EH (cell line): ENCODE data around the gene BCL3.
A peak's percentile ranks its signal among the peaks of the same experiment; 100 is the strongest.
"Not testable (repeated sequence)": the region's sequence is repeated elsewhere in the genome, so short reads cannot be mapped to it uniquely, and the experiment has no call there.

Experiments
- DNase-seq: peaks from one replicate; pipeline ENCODE4 v3.0.0-alpha.2; 2015; ENCODE audit warnings: low read depth

BCL3 gene

DNA sequence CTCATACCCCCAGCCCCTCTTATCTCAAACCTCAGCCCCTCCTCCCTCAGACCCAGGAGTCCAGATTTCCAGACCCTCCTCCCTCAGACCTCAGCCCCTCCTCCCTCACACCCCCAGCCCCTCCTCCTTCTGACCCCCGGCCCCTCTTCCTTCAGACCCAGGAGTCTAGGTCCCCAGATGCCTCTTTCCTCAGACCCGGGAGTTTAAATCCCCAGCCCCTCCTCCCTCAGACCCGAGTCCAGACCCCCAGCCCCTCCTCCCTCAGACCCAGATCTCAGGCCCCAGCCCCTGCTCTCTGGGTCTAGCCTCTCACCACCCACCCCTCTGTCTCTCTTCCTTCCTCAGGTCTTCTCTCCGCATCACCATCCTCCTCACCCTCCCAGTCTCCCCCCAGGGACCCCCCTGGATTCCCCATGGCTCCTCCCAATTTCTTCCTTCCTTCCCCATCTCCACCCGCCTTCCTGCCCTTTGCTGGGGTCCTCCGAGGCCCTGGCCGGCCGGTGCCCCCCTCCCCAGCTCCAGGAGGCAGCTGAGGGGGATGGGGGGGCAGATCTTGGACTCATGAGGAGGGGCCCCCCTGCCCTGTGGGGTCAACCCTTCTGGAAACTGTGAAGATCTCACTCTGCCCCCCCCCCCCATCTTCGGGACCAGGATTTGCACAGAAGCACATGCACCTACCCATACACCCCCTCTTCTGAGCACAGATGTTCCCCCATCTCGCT lies 10.7 kb downstream of the BCL3 start:
- DNase-seq, result no peak

DNA sequence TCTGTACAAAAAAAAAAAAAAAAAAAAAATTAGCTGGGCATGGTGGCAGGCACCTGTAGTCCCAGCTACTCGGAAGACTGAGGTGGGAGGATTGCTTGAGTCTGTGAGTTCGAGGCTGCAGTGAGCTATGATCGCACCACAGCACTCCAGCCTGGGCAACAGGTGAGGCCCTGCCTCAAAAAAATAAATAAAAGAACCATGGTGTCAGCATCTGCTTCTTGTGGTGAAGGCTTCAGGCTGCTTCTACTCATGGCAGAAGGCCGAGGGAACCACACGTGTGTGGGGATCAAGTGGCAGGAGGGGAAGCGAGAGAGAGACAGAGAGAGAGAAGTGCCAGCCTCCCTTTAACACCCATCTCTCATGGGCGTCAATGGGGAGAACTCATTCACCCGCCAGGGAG lies 13.5 kb downstream of the BCL3 start:
- DNase-seq, result no peak

DNA sequence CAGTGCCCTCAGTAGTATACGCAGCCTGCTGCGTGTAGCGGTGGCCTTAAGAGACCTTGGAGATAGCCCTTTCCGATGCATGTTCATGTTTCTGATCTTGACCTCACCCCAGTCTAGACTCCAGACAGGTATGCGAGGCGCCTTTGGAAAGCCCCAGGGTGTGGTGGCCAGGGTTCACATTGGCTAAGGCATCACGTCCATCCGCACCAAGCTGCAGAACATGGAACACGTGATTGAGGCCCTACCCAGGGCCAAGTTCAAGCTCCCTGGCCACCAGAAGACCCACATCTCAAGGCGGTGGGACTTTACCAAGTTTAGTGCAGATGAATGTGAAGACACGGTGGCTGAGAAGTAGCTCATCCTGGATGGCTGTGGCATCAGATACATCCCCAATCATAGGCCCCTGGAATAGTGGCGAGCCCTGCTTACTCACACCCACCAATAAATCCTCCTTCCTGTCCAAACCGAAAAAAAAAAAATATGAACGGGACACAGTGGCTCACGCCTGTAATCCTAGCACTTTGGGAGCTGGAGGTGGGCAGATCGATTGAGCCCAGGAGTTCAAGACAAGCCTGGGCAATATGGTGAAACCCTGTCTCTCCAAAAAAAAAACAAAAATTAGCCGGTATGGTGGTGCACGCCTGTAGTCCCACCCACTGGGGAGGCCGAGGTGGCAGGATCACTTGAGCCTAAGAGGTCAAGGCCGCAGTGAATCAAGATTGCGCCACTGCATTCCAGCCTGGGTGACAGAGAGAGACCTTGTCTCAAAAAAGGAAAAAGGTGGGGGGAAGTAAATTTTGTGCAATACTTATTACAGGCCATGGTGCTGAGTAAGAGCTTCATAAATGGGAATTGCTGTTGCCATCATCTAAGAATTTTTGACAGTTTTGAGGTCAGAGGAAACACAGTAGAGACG lies 16.8 kb downstream of the BCL3 start:
- peak; percentile 49 for DNase-seq

GRCh38 chr19:44765949-44766335 lies 17.4 kb downstream of the BCL3 start:
- no peak for DNase-seq

DNA sequence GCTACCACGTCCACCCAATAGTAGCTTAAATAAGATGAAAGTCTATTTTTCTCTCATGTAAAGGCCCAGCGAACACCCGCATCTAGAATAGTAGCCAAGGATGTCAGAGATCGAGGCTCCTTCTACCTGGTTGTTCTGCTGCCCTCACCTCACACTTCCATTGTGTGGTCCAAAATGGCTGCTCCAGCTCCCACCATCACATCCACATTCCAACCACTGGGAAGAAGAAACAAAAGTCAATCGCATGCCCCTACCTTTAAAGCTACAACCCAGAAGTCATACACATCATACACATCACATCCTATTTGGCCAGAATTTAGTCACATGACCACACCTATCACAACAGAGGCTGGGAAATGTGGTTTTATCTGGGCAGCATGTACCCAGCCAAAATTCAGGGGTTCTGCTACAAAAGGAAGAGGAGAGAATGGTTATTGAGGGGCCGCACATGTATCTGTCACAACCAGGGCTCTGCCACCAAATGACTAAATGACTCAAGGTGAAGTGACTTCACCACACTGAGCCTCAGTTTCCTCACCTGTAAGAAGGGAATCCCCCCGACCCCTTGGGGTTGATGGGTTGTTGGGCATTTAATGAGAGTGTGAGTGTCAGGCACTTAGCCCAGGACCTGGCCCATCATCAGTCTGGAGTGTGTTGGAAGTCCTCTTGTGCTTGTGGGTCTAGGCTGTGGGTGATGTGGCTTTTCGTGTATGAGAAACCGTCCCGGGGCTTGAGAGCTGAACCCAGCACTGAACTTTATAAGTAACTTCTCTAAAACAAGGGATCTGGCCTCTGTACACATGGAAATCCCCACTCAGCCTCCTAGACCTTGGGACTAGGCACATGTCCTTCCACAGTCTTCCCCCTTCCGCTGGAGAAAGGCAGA lies 19.0 kb downstream of the BCL3 start:
- no peak for DNase-seq

DNA sequence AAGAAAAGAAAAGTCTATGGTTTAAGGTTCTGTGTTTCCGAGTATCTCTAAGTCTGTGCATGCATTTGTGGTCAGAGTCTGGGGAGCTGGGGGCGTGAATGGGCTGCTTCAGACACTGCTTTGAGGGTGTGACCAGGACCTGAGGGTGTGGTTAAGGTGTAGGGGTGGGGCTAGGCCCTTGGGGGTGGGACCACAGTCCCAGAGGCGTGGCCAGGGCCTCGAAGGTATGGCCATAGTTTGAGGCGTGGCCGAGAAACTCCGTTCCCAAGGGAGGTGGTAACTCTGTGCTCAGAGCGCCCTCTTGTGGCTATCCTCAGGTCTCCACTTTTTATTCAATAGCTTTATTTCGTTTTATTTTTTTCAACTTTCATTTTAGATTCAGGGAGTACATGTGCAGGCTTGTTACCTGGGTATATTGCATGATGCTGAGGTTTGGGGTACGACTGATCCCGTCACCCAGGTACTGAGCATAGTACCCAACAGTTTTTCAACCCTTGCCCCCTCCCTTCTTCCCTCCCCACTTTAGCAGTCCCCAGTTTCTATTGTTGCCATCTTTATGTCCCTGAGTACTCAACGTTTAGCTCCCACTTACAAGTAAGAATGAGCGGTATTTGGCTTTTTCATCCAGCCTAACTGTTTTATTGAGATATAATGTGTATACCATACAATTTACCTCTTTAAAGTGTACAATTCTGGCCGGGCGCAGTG lies 22.2 kb downstream of the BCL3 start:
- peak; percentile 94 for DNase-seq

DNA sequence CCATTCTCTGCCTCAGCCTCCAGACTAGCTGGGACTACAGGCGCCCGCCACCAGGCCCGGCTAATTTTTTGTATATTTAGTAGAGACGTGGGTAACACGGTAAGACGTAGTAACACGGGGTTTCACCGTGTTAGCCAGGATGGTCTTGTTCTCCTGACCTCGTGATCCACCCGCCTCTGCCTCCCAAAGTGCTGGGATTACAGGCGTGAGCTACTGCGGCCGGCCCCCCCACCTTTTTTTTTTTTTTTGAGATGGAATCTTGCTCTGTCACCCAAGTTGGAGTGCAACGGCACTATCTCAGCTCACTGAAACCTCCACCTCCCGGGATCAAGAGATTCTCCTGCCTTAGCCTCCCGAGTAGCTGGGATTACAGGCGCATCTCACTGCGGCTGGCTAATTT lies 23.6 kb downstream of the BCL3 start:
- DNase-seq, result not testable (repeated sequence)

DNA sequence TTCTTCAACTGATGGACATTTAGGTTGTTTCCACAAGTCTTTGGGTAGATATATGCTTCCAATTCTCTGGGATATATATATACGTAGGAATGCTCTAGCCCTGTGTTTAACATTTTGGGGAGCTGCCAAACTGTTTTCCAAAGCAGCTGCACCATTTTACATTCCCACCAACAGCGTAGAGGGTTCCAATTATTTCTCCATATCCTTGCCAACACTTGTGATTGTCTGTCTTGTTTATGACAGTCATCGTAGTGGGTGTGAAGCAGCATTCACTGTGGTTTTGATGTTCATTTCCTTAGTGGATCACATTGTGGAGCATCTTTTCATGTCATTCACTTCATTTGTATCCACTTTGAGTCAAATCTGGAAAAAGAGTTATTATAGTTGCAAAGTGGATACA lies 24.5 kb downstream of the BCL3 start:
- peak; percentile 38 for DNase-seq

GRCh38 chr19:44775676-44776240 lies 27.2 kb downstream of the BCL3 start:
- DNase-seq, result no peak

- no peak for DNase-seq
Observed at GRCh38 chr19:44776402-44777096, 28.0 kb downstream of the BCL3 start.

DNA sequence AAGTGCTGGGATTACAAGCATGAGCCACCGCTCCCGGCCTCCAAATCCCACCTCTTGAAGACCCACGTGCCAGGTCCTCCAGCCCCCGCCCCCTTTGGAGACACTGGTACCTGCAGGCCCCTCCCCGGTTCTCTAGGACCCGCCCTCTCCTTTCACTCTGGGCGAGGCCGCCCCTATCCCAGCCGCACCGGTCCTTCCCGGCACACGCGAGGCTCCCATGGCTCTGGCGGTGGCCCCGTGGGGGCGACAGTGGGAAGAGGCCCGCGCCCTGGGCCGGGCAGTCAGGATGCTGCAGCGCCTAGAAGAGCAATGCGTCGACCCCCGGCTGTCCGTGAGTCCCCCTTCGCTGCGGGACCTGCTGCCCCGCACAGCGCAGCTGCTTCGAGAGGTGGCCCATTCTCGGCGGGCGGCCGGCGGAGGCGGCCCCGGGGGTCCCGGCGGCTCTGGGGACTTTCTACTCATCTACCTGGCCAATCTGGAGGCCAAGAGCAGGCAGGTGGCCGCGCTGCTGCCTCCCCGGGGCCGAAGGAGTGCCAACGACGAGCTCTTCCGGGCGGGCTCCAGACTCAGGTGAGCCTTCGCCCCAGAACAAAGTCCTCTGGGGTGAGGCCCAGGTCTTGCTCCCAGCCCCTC lies 29.3 kb downstream of the BCL3 start, which contains the start of gene CBLC:
Gene CBLC (plus strand): TSS at position 176 of the 633 bp plus-strand sequence. CDS start 42 bp downstream, at position 218.
- DNase-seq, result no peak

DNA sequence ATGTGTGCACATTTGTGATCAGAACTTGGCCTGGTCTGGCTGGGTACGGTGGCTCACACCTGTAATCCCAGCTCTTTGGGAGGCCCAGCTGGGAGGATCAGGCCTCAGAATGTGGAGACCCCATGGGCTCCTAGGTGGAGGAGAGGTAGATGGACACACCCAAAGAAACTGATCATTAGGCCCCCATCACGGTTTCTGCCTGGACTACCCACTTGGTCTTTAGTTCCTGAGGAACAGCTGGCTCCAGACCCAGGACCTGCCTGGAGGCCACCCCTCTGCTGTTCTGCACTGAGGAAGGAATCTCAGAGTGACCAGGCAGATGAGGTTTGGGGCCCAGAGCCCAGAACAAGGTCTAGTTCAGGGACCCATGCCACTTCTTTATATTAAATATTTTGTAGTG lies 30.6 kb downstream of the BCL3 start:
- no peak for DNase-seq

- not testable (repeated sequence) for DNase-seq
Observed at GRCh38 chr19:44781694-44782093, 33.2 kb downstream of the BCL3 start.

- no peak for DNase-seq
Observed at GRCh38 chr19:44782729-44783128, 34.2 kb downstream of the BCL3 start.

DNA sequence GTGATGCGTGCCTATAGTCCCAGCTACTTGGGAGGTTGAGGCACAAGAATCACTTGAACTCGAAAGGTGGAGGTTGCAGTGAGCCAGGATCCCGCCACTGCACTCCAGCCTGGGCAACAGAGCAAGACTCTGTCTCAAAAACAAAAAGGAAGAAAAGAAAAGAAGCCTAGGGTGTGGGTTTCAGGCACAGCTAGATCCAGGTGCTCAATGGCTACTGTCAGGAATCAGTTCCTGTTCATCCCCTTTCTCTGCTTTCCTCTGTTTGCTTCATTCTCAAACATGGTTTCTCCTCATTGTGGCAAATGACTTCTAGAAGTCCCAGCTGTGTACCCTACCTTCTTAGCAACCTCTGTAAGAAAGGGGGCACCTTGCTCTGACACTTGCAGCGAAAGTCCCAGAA lies 35.0 kb downstream of the BCL3 start:
- DNase-seq, result no peak

DNA sequence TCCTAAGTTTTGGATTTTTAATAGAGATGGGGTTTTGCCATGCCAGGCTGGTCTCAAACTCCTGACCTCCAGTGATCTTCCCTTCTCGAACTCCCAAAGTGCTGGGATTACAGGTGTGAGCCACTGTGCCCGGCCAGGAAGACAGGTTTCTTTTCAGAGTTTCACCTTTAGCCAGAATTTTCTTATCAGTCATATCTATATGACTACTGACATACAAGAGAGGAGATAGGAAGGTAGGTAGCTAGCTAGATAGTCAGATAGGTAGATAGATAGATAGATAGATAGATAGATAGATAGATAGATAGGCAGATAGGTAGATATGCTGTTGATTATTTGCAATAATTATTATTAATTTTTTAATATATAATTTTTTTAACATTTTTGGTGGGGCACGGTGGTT lies 36.8 kb downstream of the BCL3 start:
- no peak for DNase-seq

DNA sequence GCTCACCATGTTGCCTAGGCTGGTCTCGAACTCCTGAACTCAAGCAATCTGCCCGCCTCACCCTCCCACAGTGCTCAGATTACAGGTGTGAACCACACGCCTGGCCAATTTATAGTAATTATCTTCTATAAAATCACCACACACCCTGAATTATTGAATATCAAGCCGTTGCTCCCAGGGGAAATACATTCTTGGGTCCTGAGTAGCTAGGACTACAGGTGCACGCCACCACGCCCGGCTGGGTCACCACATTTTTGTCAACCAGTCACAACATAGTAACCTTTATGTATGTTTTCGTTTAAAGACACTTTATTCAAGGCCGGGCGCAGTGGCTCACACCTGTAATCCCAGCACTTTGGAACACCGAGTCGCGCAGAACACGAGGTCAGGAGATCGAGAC lies 37.5 kb downstream of the BCL3 start:
- no peak for DNase-seq

DNA sequence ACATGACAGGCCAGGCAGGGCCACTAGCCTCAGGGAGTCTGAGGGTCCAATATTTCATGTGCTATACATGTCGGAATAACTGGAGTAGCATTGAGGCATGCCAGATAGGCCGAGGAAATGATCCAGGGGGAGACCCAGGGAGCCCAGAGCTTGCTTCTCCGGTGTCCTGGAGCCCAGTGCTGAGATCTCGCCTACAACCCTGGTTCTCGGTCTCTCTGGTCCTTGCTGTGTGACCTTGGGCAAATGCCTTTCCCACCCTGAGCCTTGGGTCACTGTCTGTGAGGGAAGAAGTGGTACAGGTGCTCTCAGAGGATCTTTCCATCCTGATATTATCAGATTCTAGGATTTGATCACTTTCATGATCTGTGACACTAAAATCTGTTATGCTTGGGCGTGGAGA lies 40.5 kb downstream of the BCL3 start:
- no peak for DNase-seq

- DNase-seq, result no peak
Observed at GRCh38 chr19:44789943-44790483, 41.5 kb downstream of the BCL3 start.

DNA sequence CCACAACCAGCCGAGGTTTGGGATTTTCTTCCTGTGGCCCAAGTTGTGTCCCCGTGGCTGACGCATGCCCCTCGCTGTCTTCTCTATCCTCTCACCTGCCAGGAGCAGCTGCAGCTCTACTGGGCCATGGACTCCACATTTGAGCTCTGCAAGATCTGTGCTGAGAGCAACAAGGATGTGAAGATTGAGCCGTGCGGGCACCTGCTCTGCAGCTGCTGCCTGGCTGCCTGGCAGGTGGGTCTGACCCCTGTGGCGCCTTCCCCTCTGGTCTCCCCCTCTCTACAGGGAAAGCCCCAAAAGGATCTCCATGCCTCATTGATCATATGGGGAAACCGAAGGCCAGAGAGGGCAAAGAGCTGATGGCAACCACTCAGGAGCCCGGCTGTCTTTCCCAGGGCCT lies 43.8 kb downstream of the BCL3 start:
- DNase-seq, result no peak
